Body of pancreas (tissue), 4 donors: ENCODE results near the gene SLX4.

ENCODE experiments used
- CTCF ChIP-seq, 7 experiments: fragments of 450-650 bp in 4 of 7; fragments of 200-600 bp in 3 of 7; sonication (generic) in 3 of 7; IDR thresholded peaks; one replicate each; pipeline ENCODE4 v1.5.1; 2016 to 2019; ENCODE audit warnings: antibody characterized with exemption in 7 of 7
- POLR2A ChIP-seq, 3 donors: fragments of 450-650 bp; IDR thresholded peaks; one replicate each; pipeline ENCODE4 v1.6.1; 2016; ENCODE audit warnings: antibody characterized with exemption in 3 of 3, mild to moderate bottlenecking in 2 of 3

GRCh38 chr16:3566990-3567389, 44.4 kb downstream of the SLX4 start:
- TF ChIP-seq CTCF (IDR thresholded peaks at IDR 0.05) = no peak
- TF ChIP-seq POLR2A (IDR thresholded peaks at IDR 0.05) = no peak
